Measurements from ENCODE around the gene LAMA2. TPM values are rescaled to one million over a fixed set of nuclear protein-coding genes. Genes with fewer than 3 reads are reported as not detected.
"Not testable (repeated sequence)": the region's sequence is repeated elsewhere in the genome, so short reads cannot be mapped to it uniquely, and the experiment has no call there.

Gene LAMA2
- polyA plus RNA-seq, 10 donors = 124 to 174 (median 146) TPM

- no peak for DNase-seq
These were observed 190.1 kb downstream of the LAMA2 start for GRCh38 chr6:129073051-129073450.

- peak; percentile 58 to 76 (median 68) for DNase-seq
These were observed 190.9 kb downstream of the LAMA2 start for GRCh38 chr6:129073691-129074395.

- DNase-seq = no peak
These were observed 201.5 kb downstream of the LAMA2 start for GRCh38 chr6:129084406-129084805.

- not testable (repeated sequence) for DNase-seq
These were observed 205.5 kb downstream of the LAMA2 start for GRCh38 chr6:129088481-129088880.

- no peak for DNase-seq
These were observed 206.4 kb downstream of the LAMA2 start for GRCh38 chr6:129089357-129089756.

GRCh38 chr6:129094147-129094546, 211.2 kb downstream of the LAMA2 start:
- DNase-seq = no peak

- no peak for DNase-seq
These were observed 213.8 kb downstream of the LAMA2 start for GRCh38 chr6:129096651-129097290.

- DNase-seq = no peak
These were observed 215.2 kb downstream of the LAMA2 start for GRCh38 chr6:129098061-129098553.

GRCh38 chr6:129099696-129100095, 216.8 kb downstream of the LAMA2 start:
- no peak for DNase-seq

- no peak for DNase-seq
These were observed 217.2 kb downstream of the LAMA2 start for GRCh38 chr6:129100164-129100563.

GRCh38 chr6:129102741-129103140, 219.8 kb downstream of the LAMA2 start:
- DNase-seq = peak; percentile 66 to 83 (median 73)

GRCh38 chr6:129104131-129104530, 221.2 kb downstream of the LAMA2 start:
- DNase-seq = no peak

GRCh38 chr6:129104560-129104959, 221.6 kb downstream of the LAMA2 start:
- DNase-seq = no peak

- DNase-seq = no peak
These were observed 222.1 kb downstream of the LAMA2 start for GRCh38 chr6:129105035-129105434.

GRCh38 chr6:129105793-129106192, 222.9 kb downstream of the LAMA2 start:
- no peak for DNase-seq

- no peak for DNase-seq
These were observed 225.4 kb downstream of the LAMA2 start for GRCh38 chr6:129108337-129108736.

- no peak for DNase-seq
These were observed 227.9 kb downstream of the LAMA2 start for GRCh38 chr6:129110690-129111343.

- peak in 1 of 3 donors; percentile 34 for DNase-seq
These were observed 228.4 kb downstream of the LAMA2 start for GRCh38 chr6:129111346-129111745.

GRCh38 chr6:129111853-129112252, 228.9 kb downstream of the LAMA2 start:
- DNase-seq = no peak

- DNase-seq = no peak
These were observed 229.7 kb downstream of the LAMA2 start for GRCh38 chr6:129112591-129112990.

- DNase-seq = no peak
These were observed 230.7 kb downstream of the LAMA2 start for GRCh38 chr6:129113637-129114036.

- no peak for DNase-seq
These were observed 231.9 kb downstream of the LAMA2 start for GRCh38 chr6:129114636-129115391.

All from muscle of back (tissue), 11 donors.